ENCODE data around the gene MTERF4. TPM values are rescaled to one million over a fixed set of nuclear protein-coding genes. Genes with fewer than 3 reads are reported as not detected.

Gene MTERF4
- total and polyA plus RNA-seq, 10 of the 15 experiments (the other 5 are each of a cell fraction or from before 2014, with no cell fraction given) = 36.7 to 69.1 (median 45.5) TPM

DNA sequence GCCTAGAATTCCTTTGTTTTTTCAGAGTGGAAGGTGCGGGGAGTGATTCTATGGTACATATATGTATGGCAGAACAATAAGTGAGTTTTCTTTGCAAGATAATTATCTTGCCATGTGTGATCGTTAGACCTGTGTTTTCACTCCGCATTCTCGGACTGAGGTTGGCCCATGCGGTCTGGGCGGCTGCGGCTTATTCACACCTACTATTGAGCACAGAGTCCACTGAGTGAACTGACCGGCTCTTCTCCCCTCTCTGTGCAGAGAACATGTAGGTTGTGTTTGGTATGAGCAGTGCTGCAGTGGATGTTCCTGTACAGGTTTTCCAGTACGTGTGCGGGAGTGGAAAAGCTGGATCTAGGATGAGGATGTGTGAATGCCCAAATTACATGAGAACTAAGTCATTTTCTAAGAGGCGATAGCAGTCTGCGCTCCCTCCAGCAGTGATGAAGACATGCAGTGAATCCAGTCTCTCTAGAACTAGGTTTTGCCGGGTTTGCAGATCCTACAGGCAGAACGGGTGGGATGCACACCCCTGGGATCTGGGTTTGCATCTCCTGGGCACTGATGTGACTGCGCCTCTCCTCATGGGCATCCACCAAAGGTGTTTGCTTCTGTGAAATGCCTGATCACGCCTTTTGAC is 27.1 kb downstream of the MTERF4 start:
- TF ChIP-seq NBN (IDR thresholded peaks at IDR 0.05) (no peak), PAX5 (IDR thresholded peaks at IDR 0.05; ENCODE audit: borderline replicate concordance, low read depth, low read length) (no peak), ZNF24 (IDR thresholded peaks at IDR 0.05) (no peak), IRF4 (IDR thresholded peaks at IDR 0.05; ENCODE audit: low read depth, low read length) (no peak), RB1 (IDR thresholded peaks at IDR 0.05; ENCODE audit: borderline replicate concordance) (no peak), RELA (IDR thresholded peaks at IDR 0.05; ENCODE audit: borderline replicate concordance, partially characterized antibody) (no peak), PAX8 (IDR thresholded peaks at IDR 0.05) (no peak), KDM1A (IDR thresholded peaks at IDR 0.05; ENCODE audit: borderline replicate concordance) (no peak), NR2F1 (conservative IDR thresholded peaks at IDR 0.05) (no peak), SMARCA5 (IDR thresholded peaks at IDR 0.05) (no peak), KAT2A (conservative IDR thresholded peaks at IDR 0.05; ENCODE audit: control insufficient read depth, low read depth, low read length) (no peak)
- TF ChIP-seq, protein P1, sequence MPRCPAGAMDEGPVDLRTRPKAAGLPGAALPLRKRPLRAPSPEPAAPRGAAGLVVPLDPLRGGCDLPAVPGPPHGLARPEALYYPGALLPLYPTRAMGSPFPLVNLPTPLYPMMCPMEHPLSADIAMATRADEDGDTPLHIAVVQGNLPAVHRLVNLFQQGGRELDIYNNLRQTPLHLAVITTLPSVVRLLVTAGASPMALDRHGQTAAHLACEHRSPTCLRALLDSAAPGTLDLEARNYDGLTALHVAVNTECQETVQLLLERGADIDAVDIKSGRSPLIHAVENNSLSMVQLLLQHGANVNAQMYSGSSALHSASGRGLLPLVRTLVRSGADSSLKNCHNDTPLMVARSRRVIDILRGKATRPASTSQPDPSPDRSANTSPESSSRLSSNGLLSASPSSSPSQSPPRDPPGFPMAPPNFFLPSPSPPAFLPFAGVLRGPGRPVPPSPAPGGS (IDR thresholded peaks at IDR 0.05; ENCODE audit: borderline replicate concordance, insufficient read depth, low read depth, low read length, poor library complexity, severe bottlenecking) = no peak
- TF ChIP-seq, protein P2, sequence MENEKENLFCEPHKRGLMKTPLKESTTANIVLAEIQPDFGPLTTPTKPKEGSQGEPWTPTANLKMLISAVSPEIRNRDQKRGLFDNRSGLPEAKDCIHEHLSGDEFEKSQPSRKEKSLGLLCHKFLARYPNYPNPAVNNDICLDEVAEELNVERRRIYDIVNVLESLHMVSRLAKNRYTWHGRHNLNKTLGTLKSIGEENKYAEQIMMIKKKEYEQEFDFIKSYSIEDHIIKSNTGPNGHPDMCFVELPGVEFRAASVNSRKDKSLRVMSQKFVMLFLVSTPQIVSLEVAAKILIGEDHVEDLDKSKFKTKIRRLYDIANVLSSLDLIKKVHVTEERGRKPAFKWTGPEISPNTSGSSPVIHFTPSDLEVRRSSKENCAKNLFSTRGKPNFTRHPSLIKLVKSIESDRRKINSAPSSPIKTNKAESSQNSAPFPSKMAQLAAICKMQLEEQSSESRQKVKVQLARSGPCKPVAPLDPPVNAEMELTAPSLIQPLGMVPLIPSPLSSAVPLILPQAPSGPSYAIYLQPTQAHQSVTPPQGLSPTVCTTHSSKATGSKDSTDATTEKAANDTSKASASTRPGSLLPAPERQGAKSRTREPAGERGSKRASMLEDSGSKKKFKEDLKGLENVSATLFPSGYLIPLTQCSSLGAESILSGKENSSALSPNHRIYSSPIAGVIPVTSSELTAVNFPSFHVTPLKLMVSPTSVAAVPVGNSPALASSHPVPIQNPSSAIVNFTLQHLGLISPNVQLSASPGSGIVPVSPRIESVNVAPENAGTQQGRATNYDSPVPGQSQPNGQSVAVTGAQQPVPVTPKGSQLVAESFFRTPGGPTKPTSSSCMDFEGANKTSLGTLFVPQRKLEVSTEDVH (IDR thresholded peaks at IDR 0.05; ENCODE audit: low read depth, partially characterized antibody) = no peak
- Histone ChIP-seq H3K4me3 (no peak overlapping the region), H3K27me3 (replicated peaks in 1 of 2; ENCODE audit: control insufficient read depth in 2 of 2, insufficient read depth in 2 of 2, low read length in 1 of 2) (no peaks in the 10 kb centered on the region), H3K27ac (ENCODE audit: control insufficient read depth, insufficient read depth) (no peak overlapping the region), H3K9me3 (replicated peaks; ENCODE audit: control insufficient read depth, insufficient read depth, low read length) (no peaks in the 10 kb centered on the region), H3K79me2 (ENCODE audit: control insufficient read depth, insufficient read depth, low read length) (no peaks in the 10 kb centered on the region), H3K36me3 (ENCODE audit: control insufficient read depth in 2 of 2, insufficient read depth in 2 of 2, low read length in 1 of 2) (peaks cover 0 to 3% of the 10 kb centered on the region in 2 experiments; a peak in 1 of 4 replicates), H3K9ac (ENCODE audit: control insufficient read depth, insufficient read depth, low read length) (no peak overlapping the region), H3K4me2 (ENCODE audit: control insufficient read depth, insufficient read depth) (no peak overlapping the region), H2AFZ (ENCODE audit: control insufficient read depth, low read depth, low read length) (no peak overlapping the region), H3K4me1 (ENCODE audit: control insufficient read depth, insufficient read depth, low read length) (no peaks in the 10 kb centered on the region), H4K20me1 (ENCODE audit: control insufficient read depth, insufficient read depth) (no peaks in the 10 kb centered on the region)
- no peak for ATAC-seq
- 94% methylated on average over 16 of the region's 16 CpGs for WGBS (ENCODE audit: insufficient coverage, insufficient replicate concordance, low lambda C conversion rate, missing lambda C conversion rate)
- DNase-seq (ENCODE audit: low read depth, low spot score) = no peak
- ChIA-PET CTCF (no interaction called here), POLR2A (no interaction called here), RAD21 (ENCODE audit: unreplicated experiment) (no interaction called here), SMC1A (ENCODE audit: uncharacterized antibody, unreplicated experiment) (no interaction called here)
- intact Hi-C loops (cut with micrococcal nuclease; ENCODE audit: unreplicated experiment) = loop anchor here (5.0 kb wide), 2 partner anchors 142 to 223 kb away; no protein-coding TSS in a partner anchor
- no peak for FAIRE-seq
- BruUV-seq (replicated peaks) = no TSS peak
- in situ Hi-C loops (cut with MboI) = loop anchor here (5.0 kb wide), 1 partner anchor 142 kb away; no protein-coding TSS in a partner anchor
